ENCODE results near the gene SOX10.
"Not testable (repeated sequence)": the region's sequence is repeated elsewhere in the genome, so short reads cannot be mapped to it uniquely, and the experiment has no call there.

The SOX10 gene

DNA sequence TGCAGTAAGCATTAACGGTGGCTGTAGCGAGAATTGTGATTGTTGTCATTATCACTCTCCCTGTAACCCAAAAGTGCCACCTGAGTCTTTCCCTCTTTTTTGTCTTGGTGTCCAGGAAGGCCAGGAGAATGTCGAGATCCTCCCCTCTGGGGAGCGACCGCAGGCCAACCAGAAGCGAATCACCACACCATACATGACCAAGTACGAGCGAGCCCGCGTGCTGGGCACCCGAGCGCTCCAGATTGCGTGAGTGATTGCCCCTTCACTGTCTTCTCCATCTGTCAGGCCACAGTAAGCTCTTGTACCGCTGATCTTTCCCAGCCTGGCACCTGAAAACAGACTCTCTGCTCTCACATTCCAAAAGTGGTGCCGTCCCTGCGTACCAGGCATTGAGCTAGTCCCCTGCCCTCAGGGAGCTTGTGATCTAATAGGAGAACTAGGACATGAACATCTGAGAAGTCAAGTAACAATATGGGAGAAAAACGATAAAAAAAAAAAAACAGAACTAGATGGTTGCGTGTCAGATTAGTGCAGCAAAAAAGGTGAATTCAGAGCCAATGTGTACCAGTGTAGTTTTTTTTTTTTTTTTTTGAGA, 25.0 kb downstream of the SOX10 start:
- DNase-seq, result no peak

DNA sequence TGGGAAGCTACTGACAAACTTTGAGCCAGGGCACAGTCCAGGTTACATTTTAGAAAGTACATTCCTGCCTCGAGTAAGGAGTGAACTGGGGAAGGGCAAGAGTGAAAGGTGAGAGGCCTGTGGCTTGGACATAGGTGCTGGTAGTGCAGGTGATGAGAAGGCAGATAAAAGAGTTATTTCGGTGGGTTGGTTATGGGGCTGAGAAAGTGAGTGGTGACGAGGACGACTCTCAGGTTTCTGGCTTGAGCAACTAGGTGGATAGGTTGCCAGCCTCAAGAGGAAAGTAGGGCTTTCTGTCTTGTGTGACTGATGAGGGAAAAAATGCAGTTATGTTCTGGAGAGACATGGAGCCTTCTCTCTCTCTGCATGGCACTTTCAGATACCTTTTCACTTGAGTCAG, 27.1 kb downstream of the SOX10 start:
- DNase-seq, result no peak

DNA sequence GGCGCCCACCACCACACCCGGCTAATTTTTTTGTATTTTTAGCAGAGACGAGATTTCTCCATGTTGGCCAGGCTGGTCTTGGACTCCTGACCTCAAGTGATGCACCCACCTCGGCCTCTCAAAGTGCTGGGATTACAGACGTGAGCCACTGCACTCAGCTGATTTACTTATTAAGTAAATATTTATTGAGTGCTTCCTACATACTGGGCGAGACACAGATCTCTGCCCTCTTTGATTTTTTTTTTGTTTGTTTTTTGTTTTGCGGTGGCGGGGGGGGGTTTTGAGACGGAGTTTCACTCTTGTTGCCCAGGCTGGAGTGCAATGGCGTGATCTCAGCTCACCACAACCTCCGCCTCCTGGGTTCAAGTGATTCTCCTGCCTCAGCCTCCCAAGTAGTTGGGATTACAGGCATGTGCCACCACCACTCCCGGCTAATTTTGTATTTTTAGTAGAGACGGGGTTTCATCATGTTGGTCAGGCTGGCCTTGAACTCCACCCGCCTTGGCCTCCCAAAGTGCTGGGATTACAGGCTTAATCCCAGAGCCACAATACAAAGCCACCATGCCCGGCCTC, 28.4 kb downstream of the SOX10 start:
- not testable (repeated sequence) for DNase-seq

DNA sequence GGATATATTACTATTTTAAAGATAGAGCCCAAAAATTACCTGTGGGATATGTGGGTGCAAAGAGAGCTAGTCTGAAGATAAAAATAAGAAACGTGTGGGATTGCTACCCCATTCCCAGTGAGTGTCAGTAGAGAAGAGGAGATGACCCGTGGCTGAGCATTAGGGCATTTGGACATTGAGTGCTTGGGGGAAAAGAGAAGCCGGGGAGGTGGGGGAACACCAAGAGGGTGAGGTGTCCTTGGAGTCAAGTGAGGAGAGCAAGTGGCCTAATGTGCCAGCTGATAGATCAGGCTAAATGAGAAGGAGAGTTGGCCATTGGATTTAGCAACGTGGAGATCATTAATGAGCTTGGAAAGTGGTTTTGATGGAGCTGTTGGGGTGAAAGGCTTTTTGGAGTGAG, 29.7 kb downstream of the SOX10 start:
- no peak for DNase-seq

DNA sequence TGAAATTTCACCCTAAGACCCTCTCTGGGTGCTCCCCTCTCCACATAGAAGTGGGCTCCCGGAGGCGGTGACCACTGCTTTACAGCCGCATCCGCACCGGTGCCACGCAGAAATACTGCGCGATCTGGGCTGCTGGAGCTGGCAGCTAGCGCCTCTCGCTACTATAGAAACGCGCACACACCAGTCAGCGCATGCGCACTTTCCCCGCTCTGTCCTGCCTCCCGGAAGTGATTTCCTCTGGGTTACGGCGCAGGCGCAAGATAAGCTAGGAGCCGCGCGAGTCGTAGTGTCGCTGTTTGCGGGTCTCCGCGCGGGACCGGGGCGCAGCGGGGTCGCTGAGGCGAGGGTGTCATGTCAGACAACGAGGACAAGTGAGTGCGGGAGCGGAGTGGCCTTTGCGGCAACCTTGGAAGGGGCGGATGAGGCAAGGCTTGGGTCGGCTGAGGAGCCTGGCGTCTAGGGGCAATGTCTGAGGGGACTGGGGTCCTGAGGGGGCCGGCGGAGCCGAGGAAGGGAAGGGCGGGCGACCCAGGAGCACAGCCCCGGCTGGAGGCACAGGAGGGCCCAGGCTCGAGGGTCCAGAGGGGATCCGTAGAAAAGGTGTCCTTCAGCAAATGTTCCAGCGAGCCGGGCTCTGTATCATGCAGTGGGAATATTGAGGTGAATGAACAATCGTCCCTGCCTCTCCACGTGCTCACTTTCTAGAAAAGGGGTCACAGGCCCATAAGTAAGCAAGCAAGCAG, 30.7 kb downstream of the SOX10 start, which contains the start of the genes C22orf23 and POLR2F:
C22orf23 (minus strand) TSS at position 165 of the 743 bp plus-strand sequence. CDS start 452 bp downstream, outside the sequence.
POLR2F (plus strand) TSS at position 263 of the 743 bp plus-strand sequence; CDS start at position 352, 89 bp downstream.
- peak; percentile 90 for DNase-seq

DNA sequence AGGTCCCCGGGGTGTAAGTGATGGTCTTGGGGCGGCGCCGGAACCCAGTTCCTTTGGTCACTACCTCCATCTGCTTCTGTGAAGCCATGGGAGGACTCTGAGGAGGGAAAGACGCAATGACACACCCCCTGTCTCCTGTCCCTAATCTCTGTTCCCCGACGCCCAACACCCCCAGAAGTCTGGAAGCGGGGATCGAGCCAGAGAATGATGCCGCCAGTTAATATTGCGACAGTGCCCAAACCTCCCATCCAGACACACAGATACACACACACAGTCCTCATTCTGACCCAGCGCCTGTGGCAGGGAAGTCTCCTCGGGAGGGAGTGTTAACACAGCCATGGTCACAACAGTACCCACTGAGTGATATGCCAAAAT, 31.3 kb downstream of the SOX10 start:
- DNase-seq, result no peak

DNA sequence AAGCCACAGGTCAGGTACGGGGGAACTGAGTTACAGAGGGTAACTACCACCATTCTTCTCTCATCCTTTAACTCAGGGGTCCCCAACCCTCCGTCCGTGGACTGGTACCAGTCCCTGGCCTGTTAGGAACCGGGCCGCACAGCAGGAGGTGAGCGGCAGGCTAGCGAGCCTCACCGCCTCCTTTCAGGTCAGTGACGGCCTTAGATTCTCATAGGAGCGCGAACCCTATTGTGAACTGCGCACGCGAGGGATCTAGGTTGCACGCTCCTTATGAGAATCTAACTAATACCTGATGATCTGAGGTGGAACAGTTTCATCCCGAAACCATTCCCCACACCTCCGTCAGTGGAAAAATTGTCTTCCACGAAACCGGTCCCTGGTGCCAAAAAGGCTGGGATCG, 31.7 kb downstream of the SOX10 start:
- not testable (repeated sequence) for DNase-seq

DNA sequence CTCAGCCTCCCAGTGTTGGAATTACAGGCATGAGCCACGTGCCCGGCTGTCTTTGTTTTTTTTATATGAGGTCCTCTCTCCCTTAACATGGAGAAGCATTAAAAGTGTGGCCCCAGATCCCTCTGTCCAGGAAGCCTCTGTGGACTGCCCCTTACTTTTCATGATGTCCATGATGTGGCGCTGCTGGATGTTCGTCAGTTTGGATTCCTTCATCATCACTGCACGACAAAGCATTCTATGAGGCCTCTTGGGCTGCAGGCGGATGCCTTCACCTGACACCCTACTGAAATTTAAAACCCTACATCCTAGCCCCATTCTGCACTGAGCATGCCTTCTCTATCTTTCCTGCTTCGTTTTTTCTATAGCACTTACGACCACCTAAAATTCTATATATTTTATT, 33.0 kb downstream of the SOX10 start:
- DNase-seq, result no peak

DNA sequence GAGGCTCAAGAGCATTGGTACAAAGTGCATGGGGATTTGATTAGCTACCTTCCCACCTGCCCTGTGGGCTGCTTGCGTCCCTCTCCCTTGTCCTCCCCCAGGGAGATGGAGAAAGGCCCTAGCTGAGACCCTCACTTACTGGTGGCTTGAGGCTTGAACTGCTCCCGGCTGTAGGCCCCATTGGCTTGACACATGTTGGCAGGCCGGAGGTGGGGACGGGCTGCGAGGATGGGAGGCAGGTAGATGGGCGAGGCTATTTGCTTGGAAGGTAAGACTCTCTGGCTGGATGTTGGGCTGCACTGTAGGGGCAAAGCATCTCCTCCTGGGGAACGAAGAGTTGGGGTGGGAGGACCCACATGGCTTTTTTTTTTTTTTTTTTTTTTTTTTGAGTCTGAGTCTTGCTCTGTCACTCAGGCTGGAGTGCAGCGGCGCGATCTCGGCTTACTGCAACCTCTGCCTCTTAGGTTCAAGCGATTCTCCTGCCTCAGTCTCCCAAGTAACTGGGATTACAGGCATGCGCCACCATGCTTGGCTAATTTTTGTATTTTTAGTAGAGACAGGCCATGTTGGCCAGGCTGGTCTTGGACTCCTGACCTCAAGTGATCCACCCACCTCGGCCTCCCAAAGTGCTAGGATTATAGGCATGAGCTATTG, 37.1 kb downstream of the SOX10 start:
- DNase-seq, result not testable (repeated sequence)

DNA sequence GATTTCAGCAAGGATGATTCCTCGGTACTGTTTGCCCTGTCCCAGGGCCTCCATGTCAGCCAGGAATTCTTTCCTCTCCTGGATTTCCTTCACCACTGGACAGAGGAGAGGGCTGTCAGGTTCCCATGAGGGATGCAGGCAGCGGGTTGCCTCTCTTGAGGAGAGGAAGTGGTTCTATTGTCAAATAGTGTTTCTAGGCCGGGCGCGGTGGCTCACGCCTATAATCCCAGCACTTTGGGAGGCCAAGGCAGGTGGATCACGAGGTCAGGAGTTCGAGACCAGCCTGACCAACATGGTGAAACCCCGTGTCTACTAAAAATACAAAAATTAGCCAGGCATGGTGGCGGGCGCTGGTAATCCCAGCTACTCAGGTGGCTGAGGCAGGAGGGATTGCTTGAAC, 39.9 kb downstream of the SOX10 start:
- not testable (repeated sequence) for DNase-seq

DNA sequence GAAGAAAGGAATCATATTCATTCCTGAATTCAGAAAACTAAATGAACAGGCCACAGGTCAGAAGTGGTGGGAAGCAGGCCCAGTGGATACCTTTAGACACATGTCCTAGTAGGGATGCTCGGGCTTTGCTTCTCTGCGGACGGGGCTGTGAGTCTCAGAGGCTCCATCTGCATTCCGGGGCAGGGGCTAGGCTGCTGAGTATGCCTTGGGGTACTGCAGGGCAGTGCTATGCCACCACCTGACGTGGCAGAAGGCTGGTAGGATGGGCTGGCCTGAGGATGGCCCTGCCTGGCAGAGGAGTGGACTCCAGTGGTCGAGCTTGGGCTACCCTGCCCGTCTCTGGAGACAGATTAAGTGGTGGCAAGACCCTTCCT, 40.5 kb downstream of the SOX10 start:
- no peak for DNase-seq

DNA sequence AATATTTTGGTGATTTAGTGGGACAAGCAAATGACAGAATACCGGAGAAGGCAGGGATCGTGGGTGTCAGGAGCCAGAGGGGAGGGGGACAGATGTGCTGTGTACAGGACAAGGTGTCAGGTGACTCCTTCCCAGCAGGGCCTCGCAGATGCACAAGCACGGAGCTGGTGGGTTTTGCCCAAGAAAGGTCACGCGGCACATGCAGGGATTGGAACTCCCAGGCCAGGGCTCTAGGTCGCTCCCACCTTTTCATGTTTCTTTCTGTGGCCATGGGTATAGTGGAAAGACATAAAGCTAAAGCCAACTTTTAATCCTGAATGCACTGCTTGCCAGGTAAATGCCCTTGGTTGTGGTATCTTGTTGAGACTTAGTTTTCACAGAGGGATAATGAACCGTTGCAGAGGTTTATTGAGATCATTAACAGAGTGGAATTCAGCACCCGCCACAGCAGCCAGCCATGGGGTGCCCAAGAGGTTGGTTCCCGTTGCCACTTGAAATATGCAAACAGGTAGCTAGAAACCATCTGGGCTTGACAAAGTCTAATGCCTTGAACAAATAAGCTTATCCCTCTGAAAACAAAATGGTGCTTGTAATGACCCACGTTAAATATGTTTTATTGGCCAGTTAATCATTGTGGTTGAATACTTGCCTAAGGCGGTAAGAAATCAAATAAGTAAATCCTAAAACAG, 41.1 kb downstream of the SOX10 start:
- DNase-seq, result no peak

DNA sequence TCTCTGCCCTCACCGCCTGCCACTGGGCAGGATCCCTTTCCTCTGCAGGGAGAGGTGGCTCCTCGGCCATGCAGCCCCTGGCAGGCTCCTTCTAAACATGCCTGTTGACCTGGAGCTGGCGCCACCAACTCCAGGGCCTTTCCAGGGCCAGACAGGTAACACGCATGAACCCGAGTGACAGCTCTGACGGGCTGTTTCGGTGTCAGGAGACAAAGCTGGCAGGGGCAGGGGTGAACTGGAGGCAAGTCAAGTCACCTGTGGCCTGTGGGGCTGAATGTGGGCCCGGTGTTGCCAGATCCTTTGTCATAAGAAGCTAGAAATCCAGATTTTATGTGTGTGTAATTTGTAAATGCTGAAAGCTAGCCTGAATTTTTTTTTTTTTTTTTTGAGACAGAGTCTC, 42.2 kb downstream of the SOX10 start:
- DNase-seq, result no peak

DNA sequence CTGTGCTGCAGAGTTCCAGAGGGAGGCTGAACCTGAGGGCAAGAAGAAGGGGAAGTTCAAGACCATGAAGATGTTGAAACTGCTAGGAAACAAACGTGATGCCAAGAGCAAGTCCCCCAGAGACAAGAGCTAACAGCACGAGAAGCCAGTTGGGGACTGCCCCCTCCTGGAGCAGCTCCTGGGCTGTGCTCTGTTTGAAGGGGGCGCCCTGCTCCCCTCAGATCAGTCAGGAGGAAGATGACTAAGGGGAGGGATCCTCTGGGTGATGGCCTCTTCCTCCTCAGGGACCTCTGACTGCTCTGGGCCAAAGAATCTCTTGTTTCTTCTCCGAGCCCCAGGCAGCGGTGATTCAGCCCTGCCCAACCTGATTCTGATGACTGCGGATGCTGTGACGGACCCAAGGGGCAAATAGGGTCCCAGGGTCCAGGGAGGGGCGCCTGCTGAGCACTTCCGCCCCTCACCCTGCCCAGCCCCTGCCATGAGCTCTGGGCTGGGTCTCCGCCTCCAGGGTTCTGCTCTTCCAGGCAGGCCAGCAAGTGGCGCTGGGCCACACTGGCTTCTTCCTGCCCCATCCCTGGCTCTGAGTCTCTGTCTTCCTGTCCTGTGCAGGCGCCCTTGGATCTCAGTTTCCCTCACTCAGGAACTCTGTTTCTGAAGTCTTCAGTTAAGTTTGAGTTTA, 43.5 kb downstream of the SOX10 start:
- no peak for DNase-seq

DNA sequence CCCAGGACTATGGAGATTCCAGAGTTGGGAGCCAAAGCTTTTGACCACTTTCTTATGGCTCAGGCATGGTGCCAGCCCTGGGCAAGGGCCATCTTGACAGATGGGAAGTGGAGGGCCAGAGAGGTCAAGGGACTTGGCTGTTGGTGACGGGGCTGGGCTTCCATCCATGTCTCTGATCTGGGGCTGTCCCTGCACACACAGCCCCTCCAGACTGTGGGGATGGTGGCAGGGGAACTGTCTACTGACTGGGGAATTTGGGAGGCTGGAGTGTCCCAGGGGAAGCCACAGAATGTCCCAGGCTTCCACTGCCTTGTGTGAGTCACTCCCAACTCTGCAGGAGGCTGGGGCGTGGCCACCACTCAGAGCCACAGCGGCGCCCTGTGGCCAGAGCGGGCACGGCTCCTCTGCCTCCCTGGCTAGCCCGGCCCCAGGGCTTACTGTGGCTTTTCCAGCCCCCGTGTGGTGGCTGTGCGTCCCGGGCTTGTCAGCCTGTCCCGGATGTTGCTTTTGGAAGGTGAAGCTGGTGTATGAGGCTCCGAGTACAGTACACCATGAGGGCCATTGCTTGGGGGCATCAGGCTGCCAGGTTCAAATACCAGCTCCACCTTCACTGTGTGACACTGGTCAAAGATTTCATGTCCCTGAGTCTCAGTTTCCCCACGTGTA, 50.5 kb downstream of the SOX10 start:
- peak; percentile 6 for DNase-seq

DNA sequence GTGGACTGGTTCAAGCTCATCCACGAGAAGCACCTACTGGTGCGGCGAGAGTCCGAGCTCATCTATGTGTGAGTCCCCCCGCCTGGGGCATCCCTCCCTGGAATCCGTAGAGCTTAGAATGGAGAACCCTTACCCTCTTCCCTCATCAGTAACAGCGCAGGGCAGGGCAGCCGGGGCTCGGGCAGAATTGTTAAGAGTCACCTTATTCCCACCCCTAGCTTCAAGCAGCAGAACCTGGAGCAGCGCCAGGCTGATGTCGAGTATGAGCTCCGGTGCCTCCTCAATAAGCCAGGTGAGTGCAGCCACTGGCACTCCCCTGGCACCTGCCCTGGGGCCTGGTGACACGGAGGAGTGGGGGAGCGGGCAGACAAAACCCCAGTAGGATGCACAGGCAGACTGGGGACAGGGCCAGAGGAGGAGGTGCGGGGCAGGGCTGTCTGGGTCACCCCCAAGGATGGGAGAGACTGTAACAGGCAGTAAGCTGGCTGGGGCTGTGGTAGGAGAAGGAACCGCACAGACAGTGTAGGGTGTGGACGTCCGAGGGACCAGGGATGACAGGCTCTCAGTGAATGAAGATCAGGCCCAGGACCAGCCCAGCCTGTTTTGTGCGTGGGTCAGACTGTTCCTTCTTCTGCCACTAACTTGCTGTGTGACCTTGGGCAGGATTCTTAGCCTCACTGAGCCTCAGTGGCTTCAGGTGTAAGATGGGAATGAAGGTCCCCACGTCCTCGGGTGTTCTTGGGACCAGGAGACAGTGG, 51.4 kb downstream of the SOX10 start:
- no peak for DNase-seq

DNA sequence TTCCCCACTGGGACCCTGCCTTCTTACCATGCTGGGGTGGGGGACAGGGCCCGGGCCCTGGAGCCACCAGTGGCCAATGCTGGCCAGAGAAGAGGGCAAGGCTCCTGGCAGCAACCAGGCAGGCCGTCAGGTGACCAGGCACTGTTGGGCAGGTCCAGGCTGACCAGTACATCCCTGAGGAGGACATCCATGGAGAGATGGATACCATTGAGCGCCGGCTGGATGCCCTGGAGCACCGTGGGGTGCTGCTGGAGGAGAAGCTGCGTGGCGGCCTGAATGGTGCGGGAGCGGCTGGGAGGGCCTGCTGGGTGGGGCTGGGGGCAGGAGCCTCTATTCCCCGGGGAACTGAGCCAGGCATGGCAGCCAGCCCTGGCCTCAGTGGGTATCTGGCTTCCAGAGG, 52.0 kb downstream of the SOX10 start:
- DNase-seq, result no peak

DNA sequence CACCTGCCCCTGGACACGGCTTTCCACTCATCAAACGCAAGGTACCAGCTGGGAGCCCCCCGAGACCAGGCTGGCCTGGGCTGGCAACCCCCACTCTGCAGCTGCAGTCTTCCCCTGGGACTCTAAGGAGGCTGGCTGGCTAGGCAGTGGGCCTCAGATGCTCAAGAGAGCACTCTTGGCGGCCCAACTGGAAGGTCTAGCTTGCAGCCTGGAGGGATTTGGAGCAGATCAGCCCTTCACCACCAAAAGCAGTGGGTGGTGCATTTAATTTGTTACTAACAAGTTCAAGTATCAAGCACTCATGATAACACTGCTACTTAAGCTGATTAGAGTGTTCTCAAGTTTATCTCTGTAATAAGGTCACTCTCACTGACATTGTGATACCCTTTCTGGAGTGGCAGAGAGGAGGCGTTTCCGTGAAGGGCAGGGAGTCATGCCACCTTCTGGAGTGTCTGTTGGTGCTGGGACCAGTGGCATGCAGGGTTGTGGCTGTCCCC, 52.4 kb downstream of the SOX10 start:
- DNase-seq, result no peak

DNA sequence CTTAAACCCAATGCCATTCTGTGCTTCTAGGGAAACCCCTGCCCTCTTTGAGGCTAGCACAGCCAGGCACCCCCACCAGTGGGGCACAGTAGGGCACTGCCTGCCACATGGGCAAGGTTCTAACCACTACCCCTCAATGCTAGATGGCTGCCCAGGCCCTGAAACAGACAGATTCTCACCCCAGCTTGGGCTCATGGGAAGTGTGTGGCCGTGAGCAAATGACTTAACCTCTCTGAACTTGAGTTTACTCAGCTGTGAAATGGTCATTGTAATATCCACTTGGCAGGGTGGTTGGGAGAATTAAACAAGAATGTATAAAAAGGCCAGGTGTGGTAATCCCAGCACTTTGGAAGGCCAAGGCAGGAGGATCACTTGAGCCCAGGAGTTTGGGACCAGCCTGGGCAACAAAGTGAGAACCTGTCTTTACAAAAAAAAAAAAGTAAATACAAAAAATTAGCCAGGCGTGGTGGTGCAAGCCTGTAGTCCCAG, 53.4 kb downstream of the SOX10 start:
- DNase-seq, result no peak

DNA sequence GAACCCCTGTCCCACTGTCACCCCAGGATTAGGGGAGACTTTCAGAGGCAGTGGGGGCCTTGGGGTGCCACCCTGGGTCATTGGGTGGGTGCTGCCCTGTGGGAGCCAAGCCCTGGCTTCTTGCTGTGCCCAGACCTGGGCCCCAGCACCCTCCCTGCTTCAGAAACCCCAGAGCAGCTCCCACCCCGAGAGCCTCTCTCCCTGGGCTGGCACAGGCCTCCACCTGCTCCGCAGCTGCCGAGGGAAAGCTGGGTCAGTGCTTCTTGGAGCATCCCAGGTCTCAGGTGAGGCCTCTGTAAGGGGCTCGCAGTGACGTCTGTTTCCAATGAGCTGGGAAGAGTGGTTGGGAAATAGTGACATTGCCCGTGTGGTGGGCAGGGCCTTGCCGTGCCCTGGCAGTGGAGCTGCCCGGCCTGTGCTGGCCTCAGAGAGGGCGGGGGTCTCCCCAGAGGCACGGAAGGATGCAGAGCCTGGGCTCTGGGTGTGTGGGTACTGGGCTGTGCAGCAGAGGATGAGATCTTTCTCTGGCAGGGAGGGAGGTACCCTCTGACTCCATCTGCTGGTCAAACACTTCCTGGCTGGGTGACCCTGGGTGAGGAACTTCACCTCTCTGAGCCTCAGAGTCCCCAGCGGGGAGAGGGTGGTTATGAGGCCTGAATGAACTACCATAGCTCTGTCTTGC, 53.9 kb downstream of the SOX10 start:
- no peak for DNase-seq
